ENCODE measurements around the gene WDR59.

GRCh38 chr16:75003931-75004330, 19.0 kb upstream of the WDR59 start:
- TF ChIP-seq CTCF (conservative IDR thresholded peaks at IDR 0.05; ENCODE audit: low read length): no peak
- TF ChIP-seq EZH2phosphoT487 (IDR thresholded peaks at IDR 0.05; ENCODE audit: borderline replicate concordance, low read depth, low read length): no peak
